ENCODE data around the gene GGT6.
"Not testable (repeated sequence)": the region's sequence is repeated elsewhere in the genome, so short reads cannot be mapped to it uniquely, and the experiment has no call there.

GGT6 gene

DNA sequence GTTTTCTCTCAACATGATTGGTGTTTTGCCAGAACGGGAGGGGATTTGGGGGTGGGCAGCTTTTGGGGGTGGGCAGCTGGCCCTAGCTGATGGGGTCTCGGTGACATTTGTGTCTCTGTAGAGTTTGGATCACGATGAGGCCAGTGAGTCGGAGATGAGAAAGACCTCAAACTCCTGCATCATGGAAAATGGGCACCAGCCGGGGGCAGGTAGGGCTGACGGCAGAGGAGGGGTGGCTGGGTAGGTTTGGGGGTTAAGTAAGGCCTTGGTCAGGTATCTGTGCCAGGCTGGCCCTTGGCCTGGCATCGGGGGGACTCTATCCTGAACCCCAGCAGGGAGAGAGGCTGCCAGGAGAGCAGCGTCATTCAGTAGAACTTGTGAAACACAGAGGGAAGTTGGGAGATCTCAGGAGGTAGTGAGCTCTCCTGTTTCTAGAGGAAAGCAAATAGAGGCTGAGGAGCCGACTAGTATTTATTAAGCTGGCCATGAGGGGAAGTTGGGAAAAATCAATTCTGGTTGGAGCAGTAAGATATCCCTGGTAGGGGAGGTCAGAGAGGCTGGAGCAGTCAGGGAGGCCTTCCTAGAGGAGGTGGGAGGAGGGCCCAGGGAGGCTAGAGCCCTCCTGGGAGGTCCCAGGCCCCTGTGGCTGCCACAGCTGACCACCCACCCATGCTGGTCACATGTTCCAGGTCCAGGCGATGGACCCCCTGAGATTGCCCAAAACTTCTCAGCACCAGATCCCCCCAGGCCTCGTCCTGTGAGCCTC, 32.0 kb upstream of the GGT6 start:
- no peaks in the 10 kb centered on the region for H4K20me1 ChIP-seq (ENCODE audit: insufficient read depth, low read length)
- no peaks in the 10 kb centered on the region for H3K9me3 ChIP-seq (ENCODE audit: low read length)
- H3K9me2 ChIP-seq (ENCODE audit: low read depth, low read length), result no peaks in the 10 kb centered on the region
- no peak overlapping the region for H3K4me2 ChIP-seq (ENCODE audit: low read length)
- no peak overlapping the region for H3K9ac ChIP-seq (ENCODE audit: low read length)
- H3K27ac ChIP-seq (ENCODE audit: low read depth, low read length, poor library complexity, severe bottlenecking), result no peak overlapping the region
- TF ChIP-seq CTCF (IDR thresholded peaks at IDR 0.05; ENCODE audit: low read length), result no peak
- TF ChIP-seq EZH2 (IDR thresholded peaks at IDR 0.05; ENCODE audit: borderline replicate concordance, low read length), result no peak
- H3K79me2 ChIP-seq (ENCODE audit: insufficient read depth, low read length), result no peaks in the 10 kb centered on the region
- H3K27me3 ChIP-seq (ENCODE audit: insufficient read depth, low read length), result peaks cover 20% of the 10 kb centered on the region; the same call in 1 of the 2 replicates
- no peak overlapping the region for H2AFZ ChIP-seq (ENCODE audit: low read length)
- H3K4me3 ChIP-seq (ENCODE audit: low read depth, low read length, poor library complexity, severe bottlenecking), result no peak overlapping the region
- no peaks in the 10 kb centered on the region for H3F3A ChIP-seq (ENCODE audit: insufficient read depth, low read length)
- no peaks in the 10 kb centered on the region for H3K36me3 ChIP-seq (ENCODE audit: insufficient read depth, low read length)
- no peaks in the 10 kb centered on the region for H3K4me1 ChIP-seq (ENCODE audit: insufficient read depth, low read length, severe bottlenecking)

DNA sequence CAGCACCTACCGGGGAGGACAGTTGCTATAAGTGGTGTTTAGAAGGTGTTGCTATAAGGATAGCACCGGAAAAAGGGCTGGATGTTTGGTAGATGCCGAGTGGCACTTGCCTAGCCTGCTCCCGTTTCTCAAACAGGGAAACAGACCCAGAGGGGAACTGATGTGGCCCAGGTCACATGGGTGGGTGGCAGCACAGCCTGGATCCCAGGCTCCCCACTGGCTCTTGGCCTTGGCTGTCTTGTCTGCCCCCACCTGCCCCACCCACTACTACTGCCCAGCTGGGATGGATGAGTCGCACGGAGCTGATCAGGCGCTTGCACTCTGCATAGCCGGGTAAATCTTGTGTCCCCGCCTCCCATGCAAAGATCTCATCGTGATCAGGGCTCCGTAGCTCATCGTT, 31.2 kb upstream of the GGT6 start:
- Histone ChIP-seq H3K4me1 (ENCODE audit: insufficient read depth, low read length, severe bottlenecking) (no peaks in the 10 kb centered on the region), H3K9ac (ENCODE audit: low read length) (no peak overlapping the region), H3K4me3 (ENCODE audit: low read depth, low read length, poor library complexity, severe bottlenecking) (no peak overlapping the region), H3K9me3 (ENCODE audit: low read length) (no peaks in the 10 kb centered on the region), H3K9me2 (ENCODE audit: low read depth, low read length) (no peaks in the 10 kb centered on the region), H3K27me3 (ENCODE audit: insufficient read depth, low read length) (peaks cover 20% of the 10 kb centered on the region; the same call in 1 of the 2 replicates), H3K79me2 (ENCODE audit: insufficient read depth, low read length) (no peaks in the 10 kb centered on the region), H4K20me1 (ENCODE audit: insufficient read depth, low read length) (no peaks in the 10 kb centered on the region), H3F3A (ENCODE audit: insufficient read depth, low read length) (no peaks in the 10 kb centered on the region), H2AFZ (ENCODE audit: low read length) (no peak overlapping the region), H3K36me3 (ENCODE audit: insufficient read depth, low read length) (no peaks in the 10 kb centered on the region), H3K27ac (ENCODE audit: low read depth, low read length, poor library complexity, severe bottlenecking) (no peak overlapping the region), H3K4me2 (ENCODE audit: low read length) (no peak overlapping the region)
- TF ChIP-seq EZH2 (IDR thresholded peaks at IDR 0.05; ENCODE audit: borderline replicate concordance, low read length) (no peak), CTCF (IDR thresholded peaks at IDR 0.05; ENCODE audit: low read length) (no peak)

DNA sequence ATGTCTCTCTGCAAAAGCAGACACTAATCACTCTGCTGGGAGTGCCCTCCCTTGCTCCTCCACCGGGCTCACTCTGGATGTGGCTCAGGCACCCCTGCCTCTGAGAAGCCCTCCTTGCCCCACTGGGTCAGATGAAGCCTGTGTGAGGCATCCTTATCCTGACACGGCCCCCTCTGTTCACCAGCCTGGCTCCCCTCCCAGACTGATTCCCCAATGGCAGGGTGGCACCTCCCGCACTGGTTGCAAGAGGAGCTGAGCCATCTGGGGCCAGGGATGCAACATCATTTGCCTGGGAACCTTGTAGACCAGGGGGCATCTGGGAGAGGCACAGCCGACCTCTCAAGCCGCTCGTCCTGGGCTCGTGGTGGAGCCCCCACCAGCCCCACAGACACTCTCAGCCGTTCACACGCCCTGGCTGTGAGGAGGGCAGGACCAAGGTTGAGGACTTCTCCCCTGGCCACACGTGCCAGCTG, 30.6 kb upstream of the GGT6 start:
- Histone ChIP-seq H4K20me1 (ENCODE audit: insufficient read depth, low read length) (no peaks in the 10 kb centered on the region), H3K4me1 (ENCODE audit: insufficient read depth, low read length, severe bottlenecking) (no peaks in the 10 kb centered on the region), H3K9me2 (ENCODE audit: low read depth, low read length) (no peaks in the 10 kb centered on the region), H3K4me2 (ENCODE audit: low read length) (no peak overlapping the region), H3K4me3 (ENCODE audit: low read depth, low read length, poor library complexity, severe bottlenecking) (no peak overlapping the region), H3K9ac (ENCODE audit: low read length) (no peak overlapping the region), H3K27me3 (ENCODE audit: insufficient read depth, low read length) (peaks cover 20% of the 10 kb centered on the region; the same call in 1 of the 2 replicates), H3K27ac (ENCODE audit: low read depth, low read length, poor library complexity, severe bottlenecking) (no peak overlapping the region), H3K9me3 (ENCODE audit: low read length) (no peaks in the 10 kb centered on the region), H3K79me2 (ENCODE audit: insufficient read depth, low read length) (no peaks in the 10 kb centered on the region), H2AFZ (ENCODE audit: low read length) (no peak overlapping the region), H3F3A (ENCODE audit: insufficient read depth, low read length) (no peaks in the 10 kb centered on the region), H3K36me3 (ENCODE audit: insufficient read depth, low read length) (no peaks in the 10 kb centered on the region)
- TF ChIP-seq CTCF (IDR thresholded peaks at IDR 0.05; ENCODE audit: low read length) (no peak), EZH2 (IDR thresholded peaks at IDR 0.05; ENCODE audit: borderline replicate concordance, low read length) (no peak)

GRCh38 chr17:4590042-4590441, 29.7 kb upstream of the GGT6 start:
- H3K4me3 ChIP-seq (ENCODE audit: low read depth, low read length, poor library complexity, severe bottlenecking); H3F3A ChIP-seq (ENCODE audit: insufficient read depth, low read length); H3K27ac ChIP-seq (ENCODE audit: low read depth, low read length, poor library complexity, severe bottlenecking); H4K20me1 ChIP-seq (ENCODE audit: insufficient read depth, low read length); H3K36me3 ChIP-seq (ENCODE audit: insufficient read depth, low read length); H3K4me2 ChIP-seq (ENCODE audit: low read length); H3K79me2 ChIP-seq (ENCODE audit: insufficient read depth, low read length); H3K9me3 ChIP-seq (ENCODE audit: low read length); H3K9ac ChIP-seq (ENCODE audit: low read length); H3K9me2 ChIP-seq (ENCODE audit: low read depth, low read length); H3K4me1 ChIP-seq (ENCODE audit: insufficient read depth, low read length, severe bottlenecking); H2AFZ ChIP-seq (ENCODE audit: low read length): not testable (repeated sequence)
- H3K27me3 ChIP-seq (ENCODE audit: insufficient read depth, low read length), result peaks cover 20% of the 10 kb centered on the region; the same call in 1 of the 2 replicates

Measured in OCI-LY1 (cell line).